Measurements from ENCODE around the gene SORCS1.

Gene SORCS1

DNA sequence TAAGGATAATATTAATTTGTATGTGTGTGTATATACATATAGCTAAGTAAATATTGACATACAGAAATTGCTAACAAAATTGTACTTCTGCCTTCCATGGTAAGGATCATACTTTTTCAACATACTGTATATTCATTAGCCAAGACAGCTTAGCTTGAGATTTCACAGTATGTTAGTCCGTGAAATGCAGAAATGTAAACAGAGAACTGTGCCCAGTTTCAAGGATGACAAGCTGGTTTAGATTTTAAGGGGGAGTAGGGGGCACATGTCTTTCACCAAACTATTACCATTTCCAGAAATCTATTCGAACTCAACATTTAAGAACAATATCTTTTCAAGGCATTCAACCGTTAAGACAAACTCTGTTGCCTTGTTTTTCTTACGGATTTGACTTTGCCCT, 182.2 kb downstream of the SORCS1 start:
- no peak for DNase-seq

DNA sequence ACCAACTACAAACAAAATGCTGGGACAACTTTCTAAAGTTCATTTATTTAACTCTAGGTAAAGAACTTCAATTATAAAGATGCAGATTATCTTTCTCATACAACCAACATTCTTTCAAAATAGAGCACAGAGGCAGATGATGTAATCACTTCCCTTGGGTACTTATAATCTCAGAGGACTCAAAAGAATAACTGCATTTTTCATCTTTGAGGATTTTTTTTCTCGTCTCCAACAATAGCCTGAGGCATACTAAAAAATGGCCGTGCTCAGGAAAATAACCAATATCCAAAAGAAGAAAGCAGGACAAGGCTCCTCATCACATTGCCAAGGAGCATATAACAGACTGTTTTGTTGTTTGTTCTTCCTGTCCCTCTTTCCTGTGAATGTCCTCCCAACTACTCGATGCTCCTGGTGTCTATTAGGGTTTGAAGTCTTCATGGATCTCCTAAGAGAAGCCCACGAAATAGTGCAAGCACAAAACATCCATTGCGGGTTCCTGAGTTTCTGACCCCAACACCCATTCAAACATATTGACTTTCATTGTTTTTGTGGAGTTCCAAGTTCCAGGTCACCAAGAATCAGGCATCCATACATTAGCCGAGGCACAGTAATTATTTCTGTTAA, 182.9 kb downstream of the SORCS1 start:
- DNase-seq: no peak

DNA sequence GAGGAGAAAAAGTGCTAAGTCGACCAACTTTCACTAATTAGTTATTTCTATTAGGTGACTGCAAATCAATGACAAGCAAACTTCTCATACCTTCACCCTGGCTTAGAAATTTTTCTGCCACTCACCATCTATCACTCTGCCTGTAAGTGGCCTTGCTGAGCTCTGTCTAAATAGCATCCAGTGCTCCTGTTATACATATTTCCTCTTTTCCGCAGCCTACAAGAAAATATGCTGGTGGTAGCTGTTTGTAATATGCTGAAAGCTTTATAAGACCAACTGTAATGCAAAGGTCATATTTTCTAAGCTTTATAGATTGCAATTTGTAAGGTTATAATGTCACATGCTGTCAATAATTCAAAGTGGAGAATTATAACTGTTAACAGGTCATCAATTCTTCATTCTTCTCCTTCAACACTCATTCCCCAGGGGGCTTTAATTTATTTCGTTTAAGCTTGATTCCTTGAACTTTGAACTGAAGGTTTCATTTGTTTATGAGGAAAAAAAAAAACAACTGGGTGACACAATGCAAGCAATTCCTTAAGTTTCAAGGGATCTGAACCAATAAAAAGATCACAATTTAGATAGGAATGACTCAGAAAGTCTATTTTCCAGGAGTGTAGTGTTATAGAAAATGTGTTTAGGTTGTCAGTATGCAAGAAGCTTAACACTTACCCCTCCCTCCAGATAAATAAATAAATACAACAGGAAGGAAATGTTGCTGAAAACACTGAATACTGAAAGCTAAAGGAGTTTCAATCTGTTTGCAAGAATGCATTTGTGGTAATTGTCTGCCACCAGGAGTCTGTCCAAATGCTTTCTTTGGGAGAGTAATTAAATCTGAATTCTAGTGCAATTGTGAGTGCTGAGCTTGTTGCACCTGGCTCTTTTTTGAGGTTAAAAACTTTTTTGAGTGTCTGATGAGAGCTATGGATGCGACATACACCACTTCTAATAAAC, 183.7 kb downstream of the SORCS1 start:
- DNase-seq: no peak

DNA sequence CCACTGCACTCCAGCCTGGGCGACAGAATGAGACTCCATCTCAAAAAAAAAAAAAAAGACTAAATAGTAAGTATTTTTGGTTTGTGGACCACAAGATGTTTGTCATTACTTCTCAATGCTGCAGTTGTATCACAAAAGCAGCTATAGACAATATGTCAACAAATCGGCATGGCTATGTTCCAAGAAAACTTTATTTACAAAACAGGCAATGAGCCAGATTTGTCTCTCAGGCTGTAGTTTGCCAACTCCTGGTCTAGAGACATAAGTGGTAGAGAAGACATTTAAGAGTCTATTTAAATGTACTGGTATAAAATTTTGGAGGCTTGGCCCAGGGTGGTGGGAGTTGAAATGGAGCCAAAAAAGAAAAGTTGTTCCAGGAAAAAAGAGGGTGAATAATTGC, 185.8 kb downstream of the SORCS1 start:
- DNase-seq: no peak

DNA sequence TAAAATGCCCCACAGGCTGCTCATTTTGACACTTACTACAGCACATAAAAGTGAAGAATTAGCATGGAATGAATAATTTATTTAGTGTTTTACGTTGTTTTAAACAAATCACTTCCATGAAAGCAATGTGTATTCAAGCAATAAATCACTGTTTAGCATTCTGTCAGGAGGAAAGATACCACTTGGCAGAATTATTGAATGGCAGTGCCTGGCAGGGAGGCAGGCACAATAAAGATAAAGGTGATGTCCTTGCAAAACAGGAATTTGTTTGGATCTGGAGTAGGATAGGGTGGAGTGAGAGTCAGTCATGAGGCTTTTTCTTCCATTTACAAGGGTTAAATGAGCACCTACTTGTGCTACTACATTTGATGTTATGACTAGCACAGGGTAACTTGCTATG, 190.8 kb downstream of the SORCS1 start:
- DNase-seq: no peak

DNA sequence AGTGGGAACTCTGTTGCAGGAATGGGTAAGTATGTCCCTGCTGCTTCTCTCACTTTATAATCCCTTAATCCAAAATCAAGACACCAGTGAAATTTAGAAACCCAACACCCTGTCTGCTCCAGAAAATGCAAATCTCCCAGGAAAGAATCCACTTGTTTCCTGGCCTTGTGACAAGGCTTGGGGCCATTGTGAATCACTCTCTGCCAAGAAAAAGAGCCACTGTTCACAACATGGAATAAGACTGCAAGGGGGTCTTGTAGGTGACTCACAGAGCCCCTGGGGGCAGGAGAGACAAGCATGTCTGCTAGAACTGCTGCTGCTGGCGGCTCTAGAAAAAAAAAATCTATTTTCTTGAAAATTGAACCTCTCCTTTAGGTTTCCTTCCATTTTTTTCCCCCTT, 191.2 kb downstream of the SORCS1 start:
- peak; percentile 93 for DNase-seq

DNA sequence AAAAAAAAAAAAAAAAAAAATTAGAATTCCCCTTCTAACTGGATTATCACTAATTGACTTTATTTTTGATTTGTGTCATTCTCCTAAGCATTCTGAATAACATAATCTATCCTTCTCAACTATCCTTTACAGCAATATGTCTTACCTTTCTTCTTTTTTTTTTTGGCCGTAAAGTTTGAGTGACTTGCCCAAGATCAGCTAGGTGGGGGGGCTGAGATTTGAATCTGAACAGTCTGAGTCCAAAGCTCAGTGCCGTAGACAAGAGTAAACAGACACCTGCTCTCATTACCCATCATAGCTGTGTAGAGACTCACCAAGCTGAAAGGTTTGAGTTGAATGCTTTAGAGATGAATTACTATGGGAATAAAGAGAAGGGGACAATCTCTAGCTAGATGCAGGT, 192.1 kb downstream of the SORCS1 start:
- no peak for DNase-seq

DNA sequence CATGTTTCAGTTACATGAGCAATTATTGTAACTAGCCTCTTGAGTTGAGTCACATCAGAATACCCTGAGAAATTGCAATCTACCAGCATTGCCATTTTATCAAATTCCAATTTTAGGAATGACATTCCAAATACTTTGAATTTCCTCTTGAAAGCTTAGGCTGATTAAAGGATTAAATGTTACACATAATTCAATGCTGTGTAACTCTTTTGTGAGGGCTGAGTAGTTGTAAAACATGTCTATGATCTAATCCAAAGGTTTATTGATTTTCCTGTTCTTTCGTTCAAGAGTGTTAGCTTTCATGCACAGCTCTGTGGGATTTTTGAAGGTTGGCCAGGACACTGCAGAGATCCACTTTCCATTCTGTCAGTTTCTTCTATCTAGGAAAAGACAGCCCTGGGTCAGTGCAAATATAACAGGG, 193.1 kb downstream of the SORCS1 start:
- DNase-seq: no peak

DNA sequence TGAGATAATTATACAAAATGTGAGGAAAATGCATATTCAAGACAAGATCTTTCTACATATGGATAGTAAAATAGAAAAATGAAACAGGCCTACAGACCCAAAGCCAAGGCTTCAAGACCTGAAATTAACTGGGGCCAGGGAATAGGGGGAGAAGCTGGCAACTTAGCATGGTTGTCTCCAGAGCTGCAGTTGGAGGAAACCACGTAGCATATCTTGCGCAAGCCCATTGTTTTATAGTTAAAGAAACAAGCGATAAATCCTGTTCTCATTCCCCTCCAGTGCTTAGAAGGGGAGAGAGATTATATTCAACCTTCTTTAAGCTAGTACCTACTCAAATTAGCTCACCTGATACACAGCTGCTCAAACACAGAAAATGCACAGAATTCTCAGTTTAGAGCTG, 197.1 kb downstream of the SORCS1 start:
- DNase-seq: no peak

DNA sequence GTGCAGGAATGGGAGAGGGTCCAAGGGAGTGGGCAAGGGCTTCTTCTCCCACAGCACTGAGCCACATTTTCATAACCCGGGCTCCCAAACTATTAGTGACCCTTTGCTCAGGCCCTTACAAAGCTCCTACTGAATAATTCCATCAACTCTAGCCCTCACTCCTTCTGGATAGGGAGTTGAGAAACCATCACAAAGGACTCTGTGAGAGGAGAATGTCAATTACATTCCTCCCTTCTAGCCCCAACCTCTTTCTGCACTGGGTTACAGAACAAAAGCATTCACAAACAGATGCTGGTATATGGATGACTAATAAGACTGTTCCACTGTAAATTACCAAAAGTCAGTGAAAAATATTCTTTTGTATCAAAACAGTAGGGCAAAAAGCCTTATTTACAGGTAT, 203.7 kb downstream of the SORCS1 start:
- DNase-seq: no peak

DNA sequence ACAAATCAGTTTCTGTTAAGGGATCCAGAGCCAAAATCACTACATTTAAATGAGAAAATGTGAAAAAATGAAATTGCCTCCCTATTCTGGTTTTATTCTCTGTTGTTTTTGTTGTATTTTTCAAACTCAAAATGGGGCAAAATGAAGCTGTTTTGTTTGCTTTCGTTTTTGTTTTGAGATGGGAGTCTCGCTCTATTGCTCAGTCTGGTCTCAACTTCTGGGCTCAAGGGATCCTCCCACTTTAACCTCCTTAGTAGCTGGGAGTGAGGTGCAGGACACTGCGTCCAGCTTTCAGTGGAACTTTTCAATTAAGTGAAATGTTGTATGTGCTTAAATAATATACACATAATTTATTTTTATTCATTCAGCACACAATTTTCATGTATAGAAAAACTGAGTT, 205.0 kb downstream of the SORCS1 start:
- DNase-seq: no peak

DNA sequence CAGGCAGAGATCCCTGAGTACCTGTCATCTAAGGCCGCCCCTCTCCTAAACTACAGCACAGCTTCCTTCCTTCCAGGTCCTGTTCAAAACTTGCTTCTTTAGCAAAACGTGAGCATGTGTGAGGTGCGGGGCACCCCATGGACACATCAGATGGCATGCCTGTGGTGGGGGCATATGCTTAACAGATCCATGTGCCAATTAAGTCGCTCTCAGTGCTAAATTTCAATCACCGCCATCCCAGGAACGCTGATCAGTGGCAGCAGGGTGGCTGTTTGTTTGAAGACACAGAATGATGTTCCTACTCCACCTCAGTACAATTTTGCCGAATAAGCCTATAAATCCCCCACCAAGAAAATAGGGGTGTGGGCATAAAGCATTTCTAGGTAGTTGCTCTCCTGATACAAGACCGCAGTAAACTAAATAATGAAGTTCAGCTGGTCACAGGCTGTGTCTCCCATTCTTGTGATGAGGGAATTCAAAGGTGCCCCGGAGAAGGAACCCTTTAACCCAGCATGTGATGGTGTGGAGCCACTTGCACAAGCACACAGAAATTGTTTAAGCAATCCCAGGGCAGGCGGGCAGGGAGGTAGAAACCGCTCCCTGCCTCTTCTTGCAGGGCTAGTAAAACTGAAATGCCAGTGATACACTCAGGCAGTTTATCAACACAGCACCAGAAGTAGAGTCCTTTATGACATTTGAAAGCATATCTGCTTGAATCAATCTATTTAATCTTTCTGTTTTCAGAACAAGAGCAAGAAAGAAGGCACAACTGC, 205.7 kb downstream of the SORCS1 start:
- no peak for DNase-seq

DNA sequence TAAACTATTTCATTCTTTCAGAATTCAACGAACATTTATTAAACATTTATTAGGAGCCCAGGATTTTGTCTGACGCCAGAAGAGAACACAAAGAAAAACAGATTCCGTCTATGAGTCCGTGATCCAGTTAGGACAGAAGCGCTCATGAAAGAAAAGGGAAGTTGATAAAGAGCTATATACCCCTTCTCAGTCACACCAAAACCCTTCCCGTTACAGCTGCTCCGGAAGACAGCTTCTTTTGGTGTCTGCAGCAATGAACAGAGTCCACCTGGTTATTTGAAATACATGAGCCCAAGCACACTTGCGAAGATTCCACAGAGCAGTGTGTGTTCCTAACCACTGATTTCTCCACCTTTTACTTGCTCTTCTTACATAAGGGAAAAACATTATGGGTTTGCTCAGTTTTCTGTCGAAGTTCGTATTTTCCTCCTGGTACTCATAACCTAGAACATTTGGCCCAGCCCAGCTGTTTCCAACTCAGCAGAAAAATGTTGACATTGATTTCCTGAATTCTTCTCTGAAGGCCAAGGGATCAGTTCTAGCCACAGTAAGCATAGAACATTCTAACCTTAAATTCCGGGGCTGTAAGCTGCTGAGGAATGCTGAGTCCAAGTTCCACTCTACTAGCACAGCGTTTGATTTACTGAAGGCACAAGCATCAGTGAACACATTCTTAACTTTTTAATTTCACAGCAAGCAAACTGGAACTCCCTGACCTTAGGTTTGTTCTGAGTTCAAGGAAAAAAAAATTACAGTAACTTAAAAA, 206.5 kb downstream of the SORCS1 start:
- DNase-seq: no peak

DNA sequence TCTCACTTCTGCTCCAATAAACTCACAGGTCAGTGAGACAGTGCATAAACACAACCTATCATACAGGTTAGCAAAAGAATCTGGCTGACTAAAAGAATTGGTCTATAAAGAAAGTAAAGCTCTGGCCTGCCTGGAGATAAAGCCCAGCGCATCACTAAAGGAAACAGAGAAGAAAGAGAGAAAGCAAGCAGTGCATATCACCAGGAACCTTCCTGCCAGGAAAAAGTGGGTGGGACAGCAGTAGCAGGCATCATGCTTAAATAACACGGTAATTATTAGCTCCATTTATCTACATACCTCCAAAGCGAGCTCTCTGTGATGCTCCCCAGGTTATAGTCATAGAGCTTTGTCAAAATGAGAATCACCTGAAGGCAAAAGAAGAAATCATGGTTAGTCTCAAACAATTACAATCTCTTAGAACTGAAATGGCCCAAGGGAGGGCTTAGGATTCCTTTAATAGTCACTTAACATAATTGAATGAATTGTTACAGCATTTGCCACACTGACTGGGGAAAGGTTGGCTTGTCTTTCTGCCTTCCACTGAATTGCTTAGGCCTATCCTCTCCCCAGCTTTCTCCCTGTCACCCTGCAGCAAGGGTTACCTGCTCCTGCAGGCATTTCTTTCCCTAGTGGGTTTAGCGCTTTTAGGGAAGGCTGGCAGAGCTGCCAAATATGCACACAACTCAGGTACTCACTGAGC, 208.1 kb downstream of the SORCS1 start:
- peak; percentile 83 for DNase-seq

DNA sequence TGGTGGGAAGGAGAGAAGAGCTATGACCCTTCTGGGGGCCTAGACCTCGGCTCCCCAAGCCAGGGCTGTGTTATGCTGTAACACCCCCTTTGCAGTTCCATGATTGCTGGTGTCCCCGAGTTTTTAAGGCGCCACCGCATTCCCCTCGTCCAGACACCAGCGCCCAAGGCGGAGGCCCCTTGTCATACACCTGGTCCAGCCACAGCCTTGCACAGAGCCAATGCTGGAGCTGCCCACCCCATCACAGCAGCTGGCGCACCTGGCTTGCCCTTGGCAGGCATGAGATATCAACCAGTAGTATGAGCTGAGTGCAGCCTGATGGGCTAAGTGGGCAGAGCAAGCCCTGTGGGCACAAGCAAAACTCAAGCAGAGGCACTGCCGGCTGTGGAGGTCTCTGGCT, 209.4 kb downstream of the SORCS1 start:
- no peak for DNase-seq

DNA sequence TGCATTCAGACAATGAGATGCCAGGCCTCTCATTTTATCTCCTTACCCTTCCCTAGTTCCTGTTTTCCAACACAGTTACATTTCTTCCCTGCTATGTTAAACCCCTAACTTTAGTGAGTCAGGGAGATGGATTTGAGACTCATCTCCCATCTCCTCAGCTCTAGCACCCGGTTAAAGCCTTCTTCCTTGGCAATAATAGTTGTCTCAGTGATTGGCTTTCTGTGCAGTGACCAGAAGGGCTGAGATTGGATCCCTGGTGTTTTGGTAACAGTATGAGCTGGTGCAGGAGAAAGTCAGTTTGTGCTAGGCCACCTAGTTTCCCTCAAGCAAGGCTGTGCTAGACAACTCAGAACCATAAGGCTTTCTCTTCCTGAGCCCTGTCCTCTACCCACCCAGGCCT, 212.5 kb downstream of the SORCS1 start:
- DNase-seq: no peak

DNA sequence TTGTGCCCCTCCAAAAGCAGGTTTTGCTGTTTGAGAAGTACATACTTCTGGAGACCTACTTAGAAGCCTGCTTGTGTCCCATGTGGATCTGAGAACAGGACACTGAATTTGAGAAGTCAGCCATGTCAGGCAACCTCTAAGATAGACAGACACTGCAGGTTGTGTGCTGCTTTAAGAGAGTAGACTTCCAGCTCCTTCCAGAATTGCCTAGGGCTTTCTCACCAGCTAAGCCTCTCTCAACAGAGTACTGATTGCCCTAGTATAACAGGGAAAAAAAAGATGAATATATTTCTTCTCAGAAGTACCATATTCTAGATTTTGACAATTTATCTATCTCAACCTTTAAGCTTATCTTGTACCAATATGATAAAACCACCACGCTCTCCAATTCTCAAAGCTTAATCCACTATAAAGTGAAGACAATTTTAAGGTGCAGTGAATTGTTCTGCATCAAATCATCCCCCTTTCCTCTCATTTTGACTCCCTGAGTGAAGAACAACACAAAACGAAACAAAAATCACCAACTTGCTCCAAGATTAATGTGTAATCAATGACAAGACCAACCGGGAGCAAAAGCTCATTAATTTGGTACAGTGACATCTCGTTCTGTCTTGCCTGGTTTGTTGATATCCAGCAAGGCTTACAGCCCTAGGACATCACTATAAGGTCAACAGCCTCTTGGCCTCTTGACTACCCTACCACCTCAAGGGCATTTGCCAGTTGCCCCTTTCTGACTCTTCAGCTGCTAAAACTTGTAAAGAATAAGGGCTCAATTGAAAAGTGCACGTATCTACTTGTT, 214.6 kb downstream of the SORCS1 start:
- DNase-seq: no peak

DNA sequence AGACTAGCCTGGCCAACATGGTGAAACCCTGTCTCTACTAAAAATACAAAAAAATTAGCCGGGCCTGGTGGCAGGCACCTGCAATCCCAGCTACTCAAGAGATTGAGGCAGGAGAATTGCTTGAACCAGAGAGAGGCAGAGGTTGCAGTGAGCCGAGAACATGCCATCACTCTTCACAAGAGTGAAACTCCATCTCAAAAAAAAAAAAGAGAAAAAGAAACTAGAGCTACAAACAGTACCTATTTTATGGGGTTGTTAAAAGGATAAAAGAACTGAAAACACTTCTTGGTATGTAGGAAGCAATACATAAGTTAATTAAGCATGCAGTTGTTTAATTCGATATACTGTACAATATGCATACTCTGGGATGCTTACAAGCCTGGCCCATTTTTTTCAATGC, 216.9 kb downstream of the SORCS1 start:
- no peak for DNase-seq

DNA sequence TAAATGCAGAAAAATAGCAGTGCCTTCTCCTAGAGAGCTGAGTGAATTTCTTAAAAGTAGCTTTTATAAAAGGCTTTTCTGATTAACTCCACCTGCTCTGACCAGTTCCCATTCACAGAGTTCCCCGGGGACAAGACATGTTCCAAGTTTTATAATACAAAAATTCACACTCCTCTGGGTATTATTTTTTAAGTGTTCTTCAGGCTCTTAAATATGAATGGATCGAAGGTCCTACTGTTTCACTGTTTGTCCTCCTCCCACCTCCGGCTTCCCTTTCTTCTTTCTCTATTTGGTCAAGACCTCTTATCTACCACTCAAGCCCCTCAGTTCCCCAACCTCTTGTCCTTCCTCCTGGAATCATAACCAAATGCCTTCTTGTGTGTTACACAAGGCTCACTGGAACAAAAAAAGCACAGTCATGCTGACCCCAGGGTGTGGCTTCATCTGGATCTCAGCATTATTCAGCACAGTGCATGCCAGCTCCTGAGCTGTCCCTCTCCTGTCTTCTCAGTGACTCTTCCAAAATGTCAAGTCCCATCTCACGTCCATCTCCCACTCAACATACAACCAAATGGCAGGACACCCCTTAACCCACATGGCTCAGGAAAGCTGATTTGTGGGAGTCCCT, 222.4 kb downstream of the SORCS1 start:
- no peak for DNase-seq

DNA sequence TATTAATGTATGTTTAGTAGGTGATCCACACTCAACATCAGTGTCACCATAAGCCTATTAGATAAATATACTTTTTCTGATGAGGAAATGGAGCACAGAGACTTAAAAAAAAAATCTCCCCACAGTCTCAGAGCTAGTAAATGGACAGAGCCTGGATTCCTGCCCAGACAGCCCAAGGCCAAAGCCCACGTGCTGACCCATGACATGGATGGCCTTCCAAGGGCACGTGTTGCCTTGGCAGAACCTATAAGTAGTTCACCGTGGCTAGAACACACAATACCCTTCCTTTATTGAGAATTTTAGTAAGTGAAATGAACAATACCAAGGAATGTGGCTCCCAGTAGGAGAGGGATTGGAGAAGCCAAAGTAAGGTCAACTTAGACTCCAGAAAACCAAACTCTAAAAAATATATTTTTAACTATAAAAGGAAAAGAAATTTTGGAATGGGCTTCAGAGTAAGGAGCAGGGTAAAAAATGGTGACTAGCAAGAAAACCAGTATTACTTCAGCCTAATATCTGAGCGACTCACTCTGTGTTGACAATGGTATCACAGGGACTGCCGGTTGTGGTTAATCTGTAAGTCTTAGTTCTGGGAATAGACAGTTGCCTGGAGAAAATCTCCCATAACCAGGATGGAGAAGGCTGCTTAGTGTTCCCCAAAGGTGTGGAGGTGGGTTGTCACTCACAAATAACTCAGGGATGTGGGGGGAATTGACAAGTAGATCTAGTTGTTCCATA, 223.0 kb downstream of the SORCS1 start:
- DNase-seq: no peak
